Activated CD8-positive, alpha-beta memory T cell treated with anti-CD3 and anti-CD28 coated beads, Interleukin-2, amount 50 U/mL, for 48 hours (primary cell): ENCODE data around the gene IL21.
"Not testable (repeated sequence)": the region's sequence is repeated elsewhere in the genome, so short reads cannot be mapped to it uniquely, and the experiment has no call there.

ENCODE experiments used
- DNase-seq: peaks from one replicate; pipeline ENCODE4 v3.0.0-alpha.2; 2020

IL21 gene

GRCh38 chr4:122621016-122621507 lies at the start of gene IL21:
IL21 (minus strand) TSS chr4:122621066; CDS start chr4:122621011, 55 bp downstream.
- no peak for DNase-seq

DNA sequence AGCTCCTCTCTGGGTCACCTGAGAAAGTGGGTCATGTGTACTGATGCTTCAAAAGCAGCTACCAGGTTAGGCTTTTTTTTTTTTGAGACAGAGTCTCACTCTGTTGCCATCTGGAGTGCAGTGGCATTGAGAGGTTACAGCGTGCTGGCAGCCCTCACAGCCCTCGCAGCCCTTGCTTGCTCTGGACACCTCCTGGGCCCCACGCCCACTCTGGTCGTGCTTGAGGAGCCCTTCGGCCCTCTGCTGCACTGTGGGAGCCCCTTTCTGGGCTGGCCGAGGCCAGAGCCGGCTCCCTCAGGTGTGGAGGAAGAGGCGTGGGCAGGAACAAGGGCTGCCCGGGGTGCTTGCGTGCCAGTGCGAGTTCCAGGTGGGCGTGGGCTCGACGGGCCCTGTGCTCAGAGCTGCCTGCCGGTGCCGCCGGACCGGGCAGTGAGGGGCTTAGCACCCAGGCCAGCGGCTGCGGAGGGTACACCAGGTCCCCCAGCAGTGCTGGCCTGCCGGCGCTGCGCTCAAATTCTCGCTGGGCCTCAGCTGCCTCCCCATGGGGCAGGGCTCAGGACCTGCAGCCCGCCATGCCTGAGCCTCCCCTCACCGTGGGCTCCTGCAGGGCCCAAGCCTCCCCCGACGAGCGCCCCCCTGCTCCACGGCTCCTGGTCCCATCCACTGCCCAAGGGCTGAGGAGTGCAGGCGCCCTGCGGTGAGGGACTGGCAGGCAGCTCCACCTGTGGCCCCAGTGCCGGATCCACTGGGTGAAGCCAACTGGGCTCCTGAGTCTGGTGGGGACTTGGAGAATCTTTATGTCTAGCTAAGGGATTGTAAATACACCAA lies 49.3 kb upstream of the IL21 start:
- no peak for DNase-seq

- no peak for DNase-seq
These were observed 47.4 kb upstream of the IL21 start for GRCh38 chr4:122668241-122668640.

DNA sequence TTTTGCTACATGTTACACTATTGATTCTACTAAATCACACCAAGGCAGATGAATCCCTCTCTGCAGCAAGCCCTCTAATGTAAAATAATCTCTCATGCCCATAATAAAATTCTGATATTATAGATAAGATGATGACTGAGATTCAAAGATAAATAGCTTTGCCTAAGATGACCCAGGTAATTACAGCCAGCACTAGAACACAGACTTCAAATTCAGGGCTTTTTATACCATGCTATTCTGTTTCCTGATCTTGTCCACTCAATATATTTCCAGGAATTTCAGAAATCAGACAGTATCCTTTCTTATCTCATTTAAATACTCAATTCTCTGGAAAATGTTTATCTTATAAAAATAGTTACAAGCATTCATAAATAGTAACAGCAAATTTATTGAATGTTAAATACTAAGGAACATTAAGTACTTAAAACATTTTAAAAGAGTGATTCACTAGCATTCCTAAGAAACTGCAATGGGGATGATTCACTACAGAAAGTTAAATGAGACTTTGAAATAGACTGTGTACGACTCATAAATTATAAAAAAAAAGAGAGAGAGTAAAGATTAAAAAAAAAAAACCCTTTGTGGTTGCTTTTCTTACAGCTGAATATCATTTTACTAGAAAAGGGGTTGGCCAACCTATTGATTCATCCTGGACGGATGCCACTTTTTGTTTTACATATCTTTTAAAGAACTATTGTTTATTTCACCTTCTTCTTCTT lies 45.8 kb upstream of the IL21 start:
- DNase-seq, result no peak

GRCh38 chr4:122665161-122665929 lies 44.5 kb upstream of the IL21 start:
- no peak for DNase-seq

- DNase-seq, result no peak
These were observed 43.1 kb upstream of the IL21 start for GRCh38 chr4:122663814-122664610.

- no peak for DNase-seq
These were observed 42.4 kb upstream of the IL21 start for GRCh38 chr4:122663291-122663690.

- no peak for DNase-seq
These were observed 41.8 kb upstream of the IL21 start for GRCh38 chr4:122662701-122663100.

GRCh38 chr4:122661176-122662160 lies 40.6 kb upstream of the IL21 start:
- DNase-seq, result no peak

DNA sequence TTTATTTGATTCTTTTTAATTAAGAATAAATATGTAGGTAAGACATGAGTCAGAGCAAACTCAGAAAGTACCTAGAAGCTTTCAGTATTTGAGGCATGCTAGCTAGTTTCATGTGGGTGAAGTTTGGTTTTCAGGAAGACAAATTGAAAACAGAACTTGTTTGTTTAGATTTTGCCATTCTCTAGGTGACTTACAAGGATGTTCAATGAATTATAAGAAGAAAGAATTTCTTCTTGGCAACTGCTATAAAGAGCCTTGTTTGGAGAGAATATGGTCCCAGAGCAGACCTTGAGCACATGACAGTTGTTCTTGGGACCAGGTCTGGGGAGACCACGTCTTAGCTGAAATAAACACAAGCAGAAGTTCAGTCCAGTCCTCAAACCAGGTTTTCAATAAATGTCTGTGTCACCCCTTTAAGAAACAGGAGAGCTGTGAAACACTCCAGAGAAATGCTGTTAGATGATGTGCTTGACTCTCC lies 38.0 kb upstream of the IL21 start:
- DNase-seq, result no peak

- no peak for DNase-seq
These were observed 37.5 kb upstream of the IL21 start for GRCh38 chr4:122658377-122658776.

GRCh38 chr4:122657553-122657952 lies 36.7 kb upstream of the IL21 start:
- no peak for DNase-seq

DNA sequence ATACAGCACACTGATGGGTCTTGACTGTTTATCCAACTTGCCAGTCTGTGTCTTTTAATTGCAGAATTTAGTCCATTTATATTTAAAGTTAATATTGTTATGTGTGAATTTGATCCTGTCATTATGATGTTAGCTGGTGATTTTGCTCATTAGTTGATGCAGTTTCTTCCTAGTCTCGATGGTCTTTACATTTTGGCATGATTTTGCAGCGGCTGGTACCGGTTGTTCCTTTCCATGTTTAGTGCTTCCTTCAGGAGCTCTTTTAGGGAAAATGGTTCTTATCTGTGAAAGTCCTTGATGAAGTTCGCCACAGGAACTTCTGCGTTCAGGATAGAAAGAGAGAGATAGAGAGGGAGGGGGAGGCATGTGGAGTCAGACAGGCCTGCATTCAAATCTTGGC lies 35.7 kb upstream of the IL21 start:
- DNase-seq, result not testable (repeated sequence)

GRCh38 chr4:122652379-122652778 lies 31.5 kb upstream of the IL21 start:
- DNase-seq, result no peak

GRCh38 chr4:122650148-122650547 lies 29.3 kb upstream of the IL21 start:
- no peak for DNase-seq

GRCh38 chr4:122647656-122648055 lies 26.8 kb upstream of the IL21 start:
- no peak for DNase-seq

- no peak for DNase-seq
These were observed 22.4 kb upstream of the IL21 start for GRCh38 chr4:122643257-122643656.

DNA sequence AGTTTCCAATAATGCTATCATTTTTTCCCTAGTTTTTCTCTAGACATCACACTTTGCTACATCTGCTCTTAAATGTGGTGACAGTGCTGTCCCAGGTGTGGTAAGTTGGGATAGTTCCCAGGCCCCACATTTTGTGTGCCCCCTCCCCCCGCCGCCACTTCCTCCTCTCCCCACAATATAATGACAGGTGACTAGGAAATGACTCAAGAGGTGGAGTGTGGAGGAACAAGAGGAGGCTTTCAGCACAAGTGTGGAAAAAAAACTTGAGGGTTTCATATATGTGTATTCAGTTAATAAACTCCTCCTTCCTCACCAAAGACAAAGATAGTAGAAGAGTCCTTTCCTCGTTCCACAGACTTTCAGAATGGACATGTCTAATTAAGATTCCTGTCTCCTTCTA lies 18.3 kb upstream of the IL21 start:
- no peak for DNase-seq

GRCh38 chr4:122636697-122637096 lies 15.8 kb upstream of the IL21 start:
- DNase-seq, result no peak

GRCh38 chr4:122635205-122635604 lies 14.3 kb upstream of the IL21 start:
- DNase-seq, result no peak

DNA sequence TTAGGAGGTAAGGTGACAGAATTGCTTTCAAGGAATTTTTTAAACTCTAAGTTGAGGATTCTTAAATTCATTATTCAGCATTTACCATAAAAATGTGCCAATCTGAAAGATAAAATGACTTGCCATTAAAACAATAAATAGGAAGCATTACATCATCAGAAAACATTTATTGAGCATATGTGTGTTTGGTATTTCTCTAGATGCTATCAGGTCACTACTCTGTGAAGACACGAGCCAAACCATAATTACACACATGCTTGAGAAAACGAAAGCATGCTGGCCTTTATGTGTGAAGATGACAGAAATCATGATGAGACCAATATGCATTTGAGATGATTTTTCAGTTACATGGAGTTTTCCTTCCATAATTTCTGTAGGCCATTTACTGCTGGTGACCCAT lies 12.3 kb upstream of the IL21 start:
- no peak for DNase-seq
